ENCODE measurements around the gene ID1. TPM values are rescaled to one million over a fixed set of nuclear protein-coding genes. Genes with fewer than 3 reads are reported as not detected.
"Not testable (repeated sequence)": the region's sequence is repeated elsewhere in the genome, so short reads cannot be mapped to it uniquely, and the experiment has no call there.

ID1 gene
- total RNA-seq, 1 donor = 82.5 TPM

DNA sequence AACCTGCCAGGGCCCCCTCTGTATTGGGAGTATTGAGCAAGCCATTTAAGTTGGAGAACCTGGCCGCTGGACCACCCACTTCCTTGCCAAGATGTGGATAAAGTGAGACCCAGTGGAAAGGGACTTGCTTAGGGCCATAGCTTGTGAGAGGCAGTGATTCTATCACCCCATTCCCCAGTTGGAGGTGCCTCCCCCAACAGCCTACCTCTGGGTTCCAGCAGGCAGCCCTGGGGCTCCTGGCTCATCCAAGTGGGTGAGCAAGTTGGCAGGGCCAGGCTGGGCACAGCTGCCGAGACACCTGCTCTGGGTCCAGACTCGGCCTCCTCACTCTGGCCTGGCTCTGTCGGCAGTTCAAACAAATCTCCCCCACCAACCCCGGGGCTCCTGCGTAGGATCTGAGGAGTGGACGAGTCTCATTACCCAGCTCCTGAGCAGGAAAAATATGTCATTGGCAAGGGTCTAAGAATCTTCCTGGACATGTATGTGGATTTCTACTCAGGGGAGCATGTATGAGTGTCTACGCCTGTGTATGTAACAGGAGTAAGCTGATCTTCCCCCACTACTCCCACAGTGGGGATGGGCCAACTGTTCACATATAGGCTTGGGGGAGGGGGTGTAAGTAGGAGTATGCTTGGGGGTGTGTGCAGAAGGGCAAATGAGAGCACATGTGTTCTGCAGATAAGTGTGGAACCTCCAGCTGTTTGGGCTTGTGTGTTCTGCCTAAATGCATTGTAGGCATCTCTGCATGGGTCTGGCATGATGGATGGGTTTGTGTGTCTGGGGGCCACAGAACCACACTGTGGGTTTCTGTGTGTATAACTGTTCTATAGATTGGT is 1.9 kb downstream of the ID1 start:
- H3K36me3 ChIP-seq (ENCODE audit: insufficient read depth, low read length) = peaks cover 9% of the 10 kb centered on the region
- H3K4me1 ChIP-seq (ENCODE audit: insufficient read depth, low read length) = peaks cover 53% of the 10 kb centered on the region
- TF ChIP-seq, protein P1, sequence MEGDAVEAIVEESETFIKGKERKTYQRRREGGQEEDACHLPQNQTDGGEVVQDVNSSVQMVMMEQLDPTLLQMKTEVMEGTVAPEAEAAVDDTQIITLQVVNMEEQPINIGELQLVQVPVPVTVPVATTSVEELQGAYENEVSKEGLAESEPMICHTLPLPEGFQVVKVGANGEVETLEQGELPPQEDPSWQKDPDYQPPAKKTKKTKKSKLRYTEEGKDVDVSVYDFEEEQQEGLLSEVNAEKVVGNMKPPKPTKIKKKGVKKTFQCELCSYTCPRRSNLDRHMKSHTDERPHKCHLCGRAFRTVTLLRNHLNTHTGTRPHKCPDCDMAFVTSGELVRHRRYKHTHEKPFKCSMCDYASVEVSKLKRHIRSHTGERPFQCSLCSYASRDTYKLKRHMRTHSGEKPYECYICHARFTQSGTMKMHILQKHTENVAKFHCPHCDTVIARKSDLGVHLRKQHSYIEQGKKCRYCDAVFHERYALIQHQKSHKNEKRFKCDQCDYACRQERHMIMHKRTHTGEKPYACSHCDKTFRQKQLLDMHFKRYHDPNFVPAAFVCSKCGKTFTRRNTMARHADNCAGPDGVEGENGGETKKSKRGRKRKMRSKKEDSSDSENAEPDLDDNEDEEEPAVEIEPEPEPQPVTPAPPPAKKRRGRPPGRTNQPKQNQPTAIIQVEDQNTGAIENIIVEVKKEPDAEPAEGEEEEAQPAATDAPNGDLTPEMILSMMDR (IDR thresholded peaks at IDR 0.05; ENCODE audit: extremely low read depth, low read depth, low read length) = no peak

DNA sequence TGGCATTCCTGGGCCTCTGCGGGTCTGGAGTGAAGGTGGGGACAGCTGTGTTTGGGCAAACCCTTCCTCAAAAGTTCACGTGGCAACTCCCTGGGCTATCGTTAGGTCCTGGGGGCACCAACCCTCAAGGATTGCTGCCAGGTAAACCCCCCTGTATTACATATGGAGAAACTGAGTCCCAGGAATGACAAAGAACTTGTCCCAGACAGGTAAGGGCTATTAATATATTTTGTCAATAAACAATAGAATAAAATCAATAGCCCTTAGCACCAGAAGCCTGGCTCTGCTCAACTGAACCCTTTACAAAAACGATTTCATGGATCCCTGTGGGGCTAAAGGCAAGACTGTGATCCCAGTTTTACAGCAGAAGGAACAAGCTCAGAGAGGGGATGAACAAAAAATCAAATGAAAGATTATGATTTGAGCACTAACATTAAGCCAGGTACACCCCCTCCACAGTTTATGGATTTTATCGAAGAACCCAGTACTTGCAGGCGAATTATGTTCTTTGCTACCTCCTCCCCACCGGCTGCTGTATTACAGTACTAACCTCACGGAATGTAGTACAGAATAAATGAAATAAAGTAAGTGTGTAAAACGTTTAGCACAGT is 2.7 kb downstream of the ID1 start:
- TF ChIP-seq, protein P1 (IDR thresholded peaks at IDR 0.05; ENCODE audit: extremely low read depth, low read depth, low read length) = peak; percentile 8
- Histone ChIP-seq H3K79me2 (ENCODE audit: insufficient read depth, low read length) (peaks cover 19% of the 10 kb centered on the region), H3K36me3 (ENCODE audit: insufficient read depth, low read length) (peaks cover 9% of the 10 kb centered on the region), H3K4me2 (ENCODE audit: insufficient read depth, low read length) (peak overlapping the region; percentile 97), H2AFZ (ENCODE audit: low read length) (no peak overlapping the region), H3K9me3 (ENCODE audit: low read depth, low read length) (no peaks in the 10 kb centered on the region), H3K4me1 (ENCODE audit: insufficient read depth, low read length) (peaks cover 50% of the 10 kb centered on the region), H3K27me3 (ENCODE audit: insufficient read depth, low read length) (no peaks in the 10 kb centered on the region), H4K20me1 (ENCODE audit: insufficient read depth, low read length) (peaks cover 21% of the 10 kb centered on the region), H3K4me3 (ENCODE audit: insufficient read depth, low read length) (peak overlapping the region; percentile 97), H3K27ac (ENCODE audit: low read depth, low read length) (peak overlapping the region; percentile 21)
- peak; percentile 79 for DNase-seq (ENCODE audit: insufficient read length, low spot score, missing footprints)

More for the DNA sequence above, 1.9 kb downstream of the ID1 start:
- Histone ChIP-seq H3K4me2 (ENCODE audit: insufficient read depth, low read length) (peak overlapping the region; percentile 97), H2AFZ (ENCODE audit: low read length) (no peak overlapping the region), H3K27me3 (ENCODE audit: insufficient read depth, low read length) (no peaks in the 10 kb centered on the region), H3K79me2 (ENCODE audit: insufficient read depth, low read length) (peaks cover 19% of the 10 kb centered on the region), H3K27ac (ENCODE audit: low read depth, low read length) (peak overlapping the region; percentile 98), H4K20me1 (ENCODE audit: insufficient read depth, low read length) (peaks cover 21% of the 10 kb centered on the region), H3K4me3 (ENCODE audit: insufficient read depth, low read length) (peak overlapping the region; percentile 97), H3K9me3 (ENCODE audit: low read depth, low read length) (no peaks in the 10 kb centered on the region)
- peak; percentile 94 for DNase-seq (ENCODE audit: insufficient read length, low spot score, missing footprints)

- peak; percentile 90 for DNase-seq (ENCODE audit: insufficient read length, low spot score, missing footprints)
- H3K4me1 ChIP-seq (ENCODE audit: insufficient read depth, low read length) = peaks cover 44% of the 10 kb centered on the region
- peaks cover 9% of the 10 kb centered on the region for H3K36me3 ChIP-seq (ENCODE audit: insufficient read depth, low read length)
- H3K27ac ChIP-seq (ENCODE audit: low read depth, low read length) = peak overlapping the region; percentile 21
- TF ChIP-seq, protein P1 (IDR thresholded peaks at IDR 0.05; ENCODE audit: extremely low read depth, low read depth, low read length) = no peak
- no peaks in the 10 kb centered on the region for H3K9me3 ChIP-seq (ENCODE audit: low read depth, low read length)
- peaks cover 19% of the 10 kb centered on the region for H3K79me2 ChIP-seq (ENCODE audit: insufficient read depth, low read length)
- H2AFZ ChIP-seq (ENCODE audit: low read length) = peak overlapping the region; percentile 61
- H3K4me3 ChIP-seq (ENCODE audit: insufficient read depth, low read length) = peak overlapping the region; percentile 63
- H3K4me2 ChIP-seq (ENCODE audit: insufficient read depth, low read length) = peak overlapping the region; percentile 97
- H4K20me1 ChIP-seq (ENCODE audit: insufficient read depth, low read length) = peaks cover 21% of the 10 kb centered on the region
- no peaks in the 10 kb centered on the region for H3K27me3 ChIP-seq (ENCODE audit: insufficient read depth, low read length)
Observed at GRCh38 chr20:31608251-31608945, 3.3 kb downstream of the ID1 start.

GRCh38 chr20:31612271-31612640 is 7.2 kb downstream of the ID1 start:
- not testable (repeated sequence) for H3K27me3 ChIP-seq (ENCODE audit: insufficient read depth, low read length); H3K9me3 ChIP-seq (ENCODE audit: low read depth, low read length); H3K79me2 ChIP-seq (ENCODE audit: insufficient read depth, low read length); DNase-seq (ENCODE audit: insufficient read length, low spot score, missing footprints); H3K36me3 ChIP-seq (ENCODE audit: insufficient read depth, low read length); H4K20me1 ChIP-seq (ENCODE audit: insufficient read depth, low read length); H3K27ac ChIP-seq (ENCODE audit: low read depth, low read length); H3K4me2 ChIP-seq (ENCODE audit: insufficient read depth, low read length); H3K4me3 ChIP-seq (ENCODE audit: insufficient read depth, low read length); H2AFZ ChIP-seq (ENCODE audit: low read length)
- H3K4me1 ChIP-seq (ENCODE audit: insufficient read depth, low read length) = peaks cover 23% of the 10 kb centered on the region
